Right atrium auricular region (tissue), 2 donors: Measurements from ENCODE around the gene PCED1B. TPM values are rescaled to one million over a fixed set of nuclear protein-coding genes. Genes with fewer than 3 reads are reported as not detected.
"Not testable (repeated sequence)": the region's sequence is repeated elsewhere in the genome, so short reads cannot be mapped to it uniquely, and the experiment has no call there.

Experiments used
- DNase-seq: peaks from one replicate; pipeline ENCODE4 v3.0.0-alpha.2; 2019; ENCODE audit warnings: low spot score
- H3K27ac ChIP-seq, 2 donors: fragments of 200-600 bp; sonication (generic); 1 replicate in 1 of 2; 2 replicates in 1 of 2; pipeline ENCODE4 v1.5.1; 2016 to 2019
- H3K27me3 ChIP-seq, 2 donors: fragments of 200-600 bp; sonication (generic); one replicate each; pipeline versions ENCODE4 v1.5.1 to v1.6.0; 2017 to 2019
- H3K36me3 ChIP-seq: fragments of 200-600 bp; sonication (generic); one replicate; pipeline ENCODE4 v1.5.1; 2016
- H3K4me1 ChIP-seq, 2 donors: fragments of 200-600 bp; sonication (generic); one replicate each; pipeline versions ENCODE4 v1.5.1 to v1.6.0; 2017 to 2019
- H3K4me3 ChIP-seq, 2 donors: fragments of 200-600 bp; sonication (generic); 1 replicate in 1 of 2; 2 replicates in 1 of 2; pipeline ENCODE4 v1.5.1; 2017 to 2019; ENCODE audit warnings: mild to moderate bottlenecking in 1 of 2, moderate library complexity in 1 of 2
- H3K9me3 ChIP-seq, 2 donors: fragments of 200-600 bp; sonication (generic); one replicate each; pipeline ENCODE4 v1.5.1; 2019
- CTCF ChIP-seq, 2 donors: fragments of 200-600 bp; sonication (generic); IDR thresholded peaks; one replicate each; pipeline ENCODE4 v1.5.1; 2019; ENCODE audit warnings: antibody characterized with exemption in 2 of 2
- total RNA-seq, 2 donors: library from RNA; depleted of rRNA; stranded (reverse); fragments of >200 nt; gene quantifications; one replicate each; pipeline ENCODE4 v1.1.0, GENCODE V29; 2016

Gene PCED1B
- total RNA-seq, 2 donors from 2014 or later, result 0.98 to 1.4 TPM

DNA sequence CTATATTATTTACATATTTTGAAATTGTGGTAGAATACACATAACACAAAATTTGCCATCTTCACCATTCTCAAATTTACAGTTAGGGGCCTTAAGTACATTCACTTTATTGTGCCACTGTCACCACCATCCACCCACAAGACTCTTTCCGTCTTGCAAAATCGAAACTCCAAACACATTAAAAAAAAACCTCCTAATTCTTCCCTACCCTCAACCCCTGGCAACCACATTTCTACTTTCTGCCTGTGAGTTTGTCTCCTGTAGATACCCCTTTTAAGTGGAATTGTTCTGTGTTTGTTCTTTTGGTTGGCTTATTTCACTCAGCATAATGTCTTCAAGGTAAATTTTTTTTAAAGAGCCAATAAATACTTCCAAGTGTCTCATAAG, 32.0 kb downstream of the PCED1B start:
- no peaks in the 10 kb centered on the region for H3K9me3 ChIP-seq
- TF ChIP-seq CTCF (IDR thresholded peaks at IDR 0.05), result no peak
- no peaks in the 10 kb centered on the region for H3K4me1 ChIP-seq
- no peaks in the 10 kb centered on the region for H3K36me3 ChIP-seq
- H3K27me3 ChIP-seq, result no peaks in the 10 kb centered on the region
- no peak overlapping the region for H3K27ac ChIP-seq
- DNase-seq, result no peak
- H3K4me3 ChIP-seq, result no peak overlapping the region

- no peaks in the 10 kb centered on the region for H3K36me3 ChIP-seq
- no peaks in the 10 kb centered on the region for H3K4me1 ChIP-seq
- H3K27ac ChIP-seq, result no peak overlapping the region
- no peak for TF ChIP-seq CTCF (IDR thresholded peaks at IDR 0.05)
- H3K9me3 ChIP-seq, result no peaks in the 10 kb centered on the region
- no peak for DNase-seq
- no peak overlapping the region for H3K4me3 ChIP-seq
- H3K27me3 ChIP-seq, result no peaks in the 10 kb centered on the region
These were observed 32.4 kb downstream of the PCED1B start for GRCh38 chr12:47111854-47112253.

GRCh38 chr12:47112679-47113078, 33.3 kb downstream of the PCED1B start:
- Histone ChIP-seq H3K4me3 (no peak overlapping the region), H3K27me3 (no peaks in the 10 kb centered on the region), H3K36me3 (no peaks in the 10 kb centered on the region), H3K4me1 (no peaks in the 10 kb centered on the region), H3K9me3 (no peaks in the 10 kb centered on the region), H3K27ac (no peak overlapping the region)
- no peak for TF ChIP-seq CTCF (IDR thresholded peaks at IDR 0.05)
- DNase-seq, result no peak

DNA sequence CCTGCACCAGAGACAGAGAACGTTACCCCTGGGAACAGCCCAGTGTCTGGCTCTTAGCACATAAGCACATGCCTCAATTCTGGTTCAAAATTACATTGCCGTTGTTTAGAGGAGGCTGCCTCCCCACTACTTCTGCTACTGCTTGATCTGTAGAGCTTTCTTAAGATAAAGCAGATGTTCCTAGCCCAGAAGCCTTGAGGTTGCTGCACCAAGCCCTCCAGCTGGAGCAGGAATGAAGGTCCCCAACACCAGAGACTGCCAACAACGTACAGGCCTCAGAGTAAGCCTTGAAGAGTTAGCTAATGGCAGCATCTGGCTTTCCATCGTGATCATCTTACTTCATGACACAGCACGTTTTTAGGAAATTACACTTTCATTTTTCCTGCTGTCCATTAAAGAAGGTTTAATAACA, 35.1 kb downstream of the PCED1B start:
- Histone ChIP-seq H3K4me3 (no peak overlapping the region), H3K4me1 (no peaks in the 10 kb centered on the region), H3K27me3 (no peaks in the 10 kb centered on the region), H3K9me3 (no peaks in the 10 kb centered on the region), H3K36me3 (no peaks in the 10 kb centered on the region), H3K27ac (no peak overlapping the region)
- DNase-seq, result no peak
- no peak for TF ChIP-seq CTCF (IDR thresholded peaks at IDR 0.05)

GRCh38 chr12:47117305-47117704, 37.9 kb downstream of the PCED1B start:
- H3K4me3 ChIP-seq, DNase-seq, H3K9me3 ChIP-seq, H3K27me3 ChIP-seq, H3K4me1 ChIP-seq, H3K36me3 ChIP-seq, H3K27ac ChIP-seq: not testable (repeated sequence)

- DNase-seq, result no peak
- Histone ChIP-seq H3K36me3 (no peaks in the 10 kb centered on the region), H3K4me1 (no peaks in the 10 kb centered on the region), H3K9me3 (no peaks in the 10 kb centered on the region), H3K27me3 (no peaks in the 10 kb centered on the region), H3K4me3 (no peak overlapping the region), H3K27ac (no peak overlapping the region)
- no peak for TF ChIP-seq CTCF (IDR thresholded peaks at IDR 0.05)
These were observed 41.3 kb downstream of the PCED1B start for GRCh38 chr12:47120736-47121135.
